A549 (cell line): Measurements from ENCODE around the gene CUZD1. TPM values are rescaled to one million over a fixed set of nuclear protein-coding genes. Genes with fewer than 3 reads are reported as not detected.

ENCODE experiments used
- ATAC-seq, 2 experiments: fragments of 200-7000 bp in 1 of 2; fragments of >200 bp in 1 of 2; cut with Nextera tagmentation in 1 of 2; cut with Tn5 transposase in 1 of 2; 3 replicates each; pipeline versions ENCODE4 v1.8.0 to v1.9.1; 2018 to 2020; ENCODE audit warnings: mild to moderate bottlenecking in 1 of 2, moderate library complexity in 1 of 2
- CTCF ChIA-PET: fragments of 300-600 bp; sonication (Branson Sonifier 250); formaldehyde crosslinking; extraction: SDS; loops from one replicate; lab custom pipeline; 2021; ENCODE audit warnings: antibody characterized with exemption, inconsistent platforms; lab: Yijun Ruan, JAX
- POLR2A ChIA-PET: fragments of 350-600 bp; formaldehyde crosslinking; extraction: SDS; loops from one replicate; lab custom pipeline; 2021; ENCODE audit warnings: antibody characterized with exemption, inconsistent platforms; lab: Yijun Ruan, JAX
- DNase-seq, 2 experiments: peaks; one replicate each; pipeline versions ENCODE4 v3.0.0 to v3.0.0-alpha.2; 2011 to 2016; ENCODE audit warnings: low read depth in 1 of 2, low spot score in 1 of 2
- FAIRE-seq: peaks from 2 replicates; lab custom pipeline; 2011; peaks lifted over from hg19 to GRCh38; lab: Jason Lieb, UNC
- H3K27ac ChIP-seq, 2 experiments: fragments of >200 bp; sonication (Bioruptor Twin); formaldehyde crosslinking; 3 replicates each; pipeline ENCODE4 v1.5.1; 2016 to 2017
- H3K4me1 ChIP-seq: fragments of >200 bp; sonication (Bioruptor Twin); formaldehyde crosslinking; 3 replicates; pipeline ENCODE4 v1.6.1; 2016
- H3K4me2 ChIP-seq: fragments of >200 bp; sonication (Bioruptor Twin); formaldehyde crosslinking; 3 replicates; pipeline ENCODE4 v1.6.1; 2016
- H3K4me3 ChIP-seq: fragments of >200 bp; sonication (Bioruptor Twin); formaldehyde crosslinking; 3 replicates; pipeline ENCODE4 v1.5.1; 2016
- H3K9me3 ChIP-seq: fragments of >200 bp; sonication (Bioruptor Twin); formaldehyde crosslinking; 3 replicates; pipeline ENCODE4 v1.6.1; 2016
- CHD2 ChIP-seq: fragments of 150-350 bp; IDR thresholded peaks from 2 replicates; pipeline ENCODE4 v1.6.1; 2014; ENCODE audit warnings: low read length; ENCODE audit not compliant: partially characterized antibody
- EHMT2 ChIP-seq: fragments of 200-600 bp; sonication (generic); IDR thresholded peaks from 2 replicates; pipeline ENCODE4 v1.6.1; 2016; ENCODE audit warnings: antibody characterized with exemption, low read depth, mild to moderate bottlenecking, moderate library complexity
- ESRRA ChIP-seq: fragments of 150-350 bp; IDR thresholded peaks from 2 replicates; pipeline ENCODE4 v1.6.1; 2014; ENCODE audit warnings: mild to moderate bottlenecking, low read length, borderline replicate concordance
- FOSL2 ChIP-seq, 2 experiments: fragments of 450-650 bp in 1 of 2; fragments of >200 bp in 1 of 2; sonication (Bioruptor Twin) in 1 of 2; formaldehyde crosslinking; IDR thresholded peaks; 2 replicates each; pipeline versions ENCODE4 v1.5.0 to v1.6.1; 2016 to 2020; ENCODE audit warnings: mild to moderate bottlenecking in 1 of 2, moderate library complexity in 1 of 2
- GATA3 ChIP-seq: IDR thresholded peaks from 2 replicates; pipeline ENCODE4 v1.6.1; 2012; ENCODE audit warnings: borderline replicate concordance
- HOXB13 ChIP-seq: fragments of 250-450 bp; sonication (Bioruptor Pico); IDR thresholded peaks from 2 replicates; pipeline ENCODE4 v1.5.0; 2020; ENCODE audit warnings: low read depth, mild to moderate bottlenecking, moderate library complexity
- JUN ChIP-seq, 2 experiments: fragments of >200 bp; sonication (Bioruptor Twin); formaldehyde crosslinking; IDR thresholded peaks; 2 replicates in 1 of 2; 3 replicates in 1 of 2; pipeline ENCODE4 v1.6.1; 2016 to 2017
- KDM5A ChIP-seq: fragments of 200-600 bp; sonication (generic); IDR thresholded peaks from 2 replicates; pipeline ENCODE4 v1.6.1; 2016; ENCODE audit warnings: antibody characterized with exemption, mild to moderate bottlenecking
- MYC ChIP-seq: IDR thresholded peaks from 2 replicates; pipeline ENCODE4 v1.6.1; 2012; ENCODE audit warnings: mild to moderate bottlenecking, inconsistent platforms, low read length, improper control_type of control experiment, borderline replicate concordance
- PHF8 ChIP-seq: fragments of 200-600 bp; sonication (generic); IDR thresholded peaks from 2 replicates; pipeline ENCODE4 v1.6.1; 2016; ENCODE audit warnings: low read depth, mild to moderate bottlenecking, antibody characterized with exemption, moderate library complexity, borderline replicate concordance
- POLR2A ChIP-seq: IDR thresholded peaks from 2 replicates; pipeline ENCODE4 v1.6.1; 2012; ENCODE audit warnings: mild to moderate bottlenecking, low read length
- RAD21 ChIP-seq, 2 experiments: fragments of >200 bp in 1 of 2; sonication (Bioruptor Twin) in 1 of 2; formaldehyde crosslinking in 1 of 2; IDR thresholded peaks in 1 of 2; conservative IDR thresholded peaks in 1 of 2; 2 replicates in 1 of 2; 3 replicates in 1 of 2; pipeline ENCODE4 v1.6.1; 2012 to 2018; ENCODE audit warnings: inconsistent platforms in 1 of 2
- RNF2 ChIP-seq: fragments of 200-600 bp; sonication (generic); IDR thresholded peaks from 2 replicates; pipeline ENCODE4 v1.6.1; 2016; ENCODE audit warnings: low read depth, mild to moderate bottlenecking, antibody characterized with exemption, moderate library complexity, borderline replicate concordance
- SREBF2 ChIP-seq: fragments of 450-650 bp; IDR thresholded peaks from 2 replicates; pipeline ENCODE4 v1.6.1; 2014; ENCODE audit warnings: mild to moderate bottlenecking, moderate library complexity
- TFCP2L1 ChIP-seq: fragments of 250-450 bp; sonication (Bioruptor Pico); IDR thresholded peaks from 2 replicates; pipeline ENCODE4 v1.5.0; 2021; ENCODE audit warnings: mild to moderate bottlenecking
- TP53 ChIP-seq: fragments of 250-450 bp; sonication (Bioruptor Pico); IDR thresholded peaks from 2 replicates; pipeline ENCODE4 v1.5.0; 2021; ENCODE audit warnings: mild to moderate bottlenecking, moderate library complexity
- ZNF302 ChIP-seq: fragments of 250-450 bp; sonication (Bioruptor Pico); IDR thresholded peaks from 2 replicates; pipeline ENCODE4 v1.9.0; 2021; ENCODE audit warnings: inconsistent platforms, mild to moderate bottlenecking, moderate library complexity
- ZSCAN20 ChIP-seq: fragments of 250-450 bp; sonication (Bioruptor Pico); IDR thresholded peaks from 2 replicates; pipeline ENCODE4 v1.8.0; 2022; ENCODE audit warnings: mild to moderate bottlenecking, moderate library complexity
- WGBS: methylation state at CpG from one replicate; pipeline ENCODE4 v1.1.6; 2017; ENCODE audit errors: missing lambda C conversion rate; 5-methylcytosine and 5-hydroxymethylcytosine counted together
- polyA plus RNA-seq, 4 experiments: library from polyadenylated mRNA; depleted of rRNA in 3 of 4; stranded (reverse); fragments of >200 nt; fragmentation: RNase III in 1 of 4; extraction: RNeasy Plus Mini Kit Qiagen cat#74134 plus additional on column Dnase treatment in 1 of 4; gene quantifications; 2 replicates in 3 of 4; 3 replicates in 1 of 4; pipeline ENCODE4 v1.2.3, GENCODE V29; 2011 to 2017
- TF ChIP-seq, protein P1 (sequence below): IDR thresholded peaks from 2 replicates; pipeline ENCODE4 v1.6.1; 2012
- TF ChIP-seq, protein P2 (sequence below): fragments of 200-600 bp; sonication (generic); IDR thresholded peaks from 2 replicates; pipeline ENCODE4 v1.6.1; 2016; ENCODE audit warnings: antibody characterized with exemption, mild to moderate bottlenecking, moderate library complexity
- TF ChIP-seq, protein P3 (sequence below): fragments of >200 bp; sonication (Bioruptor Twin); formaldehyde crosslinking; IDR thresholded peaks from 3 replicates; pipeline ENCODE4 v1.5.1; 2016
- TF ChIP-seq, protein P4 (sequence below): fragments of >200 bp; sonication (Bioruptor Twin); formaldehyde crosslinking; IDR thresholded peaks from 2 replicates; pipeline ENCODE4 v1.6.1; 2016
- TF ChIP-seq, protein P5 (sequence below): IDR thresholded peaks from 2 replicates; pipeline ENCODE4 v1.6.1; 2012; ENCODE audit warnings: low read depth, borderline replicate concordance

Gene CUZD1
- polyA plus RNA-seq, 2 of the 4 experiments (the other 2 are of a cell fraction), result 1.4 to 2.8 TPM

DNA sequence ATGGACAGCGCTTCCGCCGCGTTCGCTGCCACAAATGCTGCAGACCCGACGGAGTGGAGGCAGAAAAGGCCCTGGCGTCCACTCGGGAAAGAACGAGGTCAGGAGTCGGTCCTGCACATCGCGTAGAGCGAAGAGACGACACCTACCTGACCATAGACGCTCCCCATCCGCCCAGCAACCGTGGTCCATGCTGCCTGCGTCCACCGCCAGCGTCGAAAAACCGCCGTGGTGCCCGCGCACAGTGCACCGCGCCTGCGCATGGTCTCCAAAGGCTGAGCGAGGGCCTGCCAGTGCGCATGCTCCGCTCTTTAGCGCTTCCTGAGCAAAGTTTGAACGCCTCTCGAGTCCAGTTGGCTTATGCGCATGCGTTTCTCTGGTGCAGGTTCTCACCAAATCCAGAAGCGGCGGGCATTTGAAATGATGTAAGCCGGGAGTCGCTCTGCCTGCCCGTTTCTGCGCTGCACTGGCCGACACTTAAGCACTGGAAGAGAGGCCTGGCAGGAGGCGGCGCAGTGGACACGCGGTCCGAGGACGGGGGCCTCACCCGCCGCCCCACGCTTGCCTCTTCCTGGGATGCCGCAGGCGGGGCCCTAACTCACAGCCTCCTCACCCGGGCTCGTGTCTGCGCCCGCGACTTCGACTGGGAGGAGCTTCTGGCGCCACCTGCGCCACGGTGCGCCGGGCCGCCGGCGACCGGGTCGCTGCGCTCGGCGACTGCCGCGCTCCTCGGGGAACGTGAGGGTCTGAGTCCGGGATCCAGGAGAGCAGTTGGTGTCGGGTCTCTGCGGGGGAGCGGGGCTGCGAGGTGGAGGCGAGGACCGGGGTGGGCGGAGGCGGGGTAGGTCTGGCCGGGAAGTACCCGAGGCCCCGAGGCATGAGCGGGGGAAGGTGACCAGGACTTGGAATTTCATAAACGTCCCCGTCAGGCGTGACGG, 33.9 kb upstream of the CUZD1 start, which contains the start of gene FAM24B (continued):
- TF ChIP-seq, protein P1, sequence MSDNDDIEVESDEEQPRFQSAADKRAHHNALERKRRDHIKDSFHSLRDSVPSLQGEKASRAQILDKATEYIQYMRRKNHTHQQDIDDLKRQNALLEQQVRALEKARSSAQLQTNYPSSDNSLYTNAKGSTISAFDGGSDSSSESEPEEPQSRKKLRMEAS, result peak; percentile 92

DNA sequence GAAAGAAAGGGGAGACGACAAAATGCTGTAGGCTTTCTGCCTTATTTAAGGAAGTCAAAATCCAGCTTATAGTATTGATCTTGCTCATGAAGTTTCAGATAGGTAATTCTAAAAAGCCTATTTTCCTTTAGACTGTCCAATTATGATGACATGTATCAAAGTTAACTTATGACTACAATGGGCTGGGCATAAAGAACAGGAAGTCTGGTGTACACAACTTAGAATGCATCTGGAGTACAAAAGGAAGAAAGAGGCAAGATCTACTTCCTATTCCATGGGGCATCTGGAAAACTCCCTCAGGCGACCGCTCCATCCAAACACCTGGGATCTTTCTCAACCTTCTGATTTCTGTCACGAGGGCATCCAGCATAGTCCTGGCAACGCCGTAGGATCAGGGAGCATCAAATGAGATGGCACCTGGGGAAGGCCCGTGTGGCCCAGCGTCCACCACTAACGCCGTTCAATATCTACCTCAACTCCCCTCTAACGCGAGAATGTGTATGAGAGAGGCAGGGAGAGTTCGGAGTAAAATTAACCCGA, 33.2 kb upstream of the CUZD1 start:
- H3K4me1 ChIP-seq, result peaks cover 34% of the 10 kb centered on the region
- TF ChIP-seq, protein P2, sequence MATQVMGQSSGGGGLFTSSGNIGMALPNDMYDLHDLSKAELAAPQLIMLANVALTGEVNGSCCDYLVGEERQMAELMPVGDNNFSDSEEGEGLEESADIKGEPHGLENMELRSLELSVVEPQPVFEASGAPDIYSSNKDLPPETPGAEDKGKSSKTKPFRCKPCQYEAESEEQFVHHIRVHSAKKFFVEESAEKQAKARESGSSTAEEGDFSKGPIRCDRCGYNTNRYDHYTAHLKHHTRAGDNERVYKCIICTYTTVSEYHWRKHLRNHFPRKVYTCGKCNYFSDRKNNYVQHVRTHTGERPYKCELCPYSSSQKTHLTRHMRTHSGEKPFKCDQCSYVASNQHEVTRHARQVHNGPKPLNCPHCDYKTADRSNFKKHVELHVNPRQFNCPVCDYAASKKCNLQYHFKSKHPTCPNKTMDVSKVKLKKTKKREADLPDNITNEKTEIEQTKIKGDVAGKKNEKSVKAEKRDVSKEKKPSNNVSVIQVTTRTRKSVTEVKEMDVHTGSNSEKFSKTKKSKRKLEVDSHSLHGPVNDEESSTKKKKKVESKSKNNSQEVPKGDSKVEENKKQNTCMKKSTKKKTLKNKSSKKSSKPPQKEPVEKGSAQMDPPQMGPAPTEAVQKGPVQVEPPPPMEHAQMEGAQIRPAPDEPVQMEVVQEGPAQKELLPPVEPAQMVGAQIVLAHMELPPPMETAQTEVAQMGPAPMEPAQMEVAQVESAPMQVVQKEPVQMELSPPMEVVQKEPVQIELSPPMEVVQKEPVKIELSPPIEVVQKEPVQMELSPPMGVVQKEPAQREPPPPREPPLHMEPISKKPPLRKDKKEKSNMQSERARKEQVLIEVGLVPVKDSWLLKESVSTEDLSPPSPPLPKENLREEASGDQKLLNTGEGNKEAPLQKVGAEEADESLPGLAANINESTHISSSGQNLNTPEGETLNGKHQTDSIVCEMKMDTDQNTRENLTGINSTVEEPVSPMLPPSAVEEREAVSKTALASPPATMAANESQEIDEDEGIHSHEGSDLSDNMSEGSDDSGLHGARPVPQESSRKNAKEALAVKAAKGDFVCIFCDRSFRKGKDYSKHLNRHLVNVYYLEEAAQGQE, result peak; percentile 51
- TF ChIP-seq RAD21 (conservative IDR thresholded peaks at IDR 0.05 in 1 of 2, IDR thresholded peaks at IDR 0.05 in 1 of 2), result no peak
- TF ChIP-seq, protein P3, sequence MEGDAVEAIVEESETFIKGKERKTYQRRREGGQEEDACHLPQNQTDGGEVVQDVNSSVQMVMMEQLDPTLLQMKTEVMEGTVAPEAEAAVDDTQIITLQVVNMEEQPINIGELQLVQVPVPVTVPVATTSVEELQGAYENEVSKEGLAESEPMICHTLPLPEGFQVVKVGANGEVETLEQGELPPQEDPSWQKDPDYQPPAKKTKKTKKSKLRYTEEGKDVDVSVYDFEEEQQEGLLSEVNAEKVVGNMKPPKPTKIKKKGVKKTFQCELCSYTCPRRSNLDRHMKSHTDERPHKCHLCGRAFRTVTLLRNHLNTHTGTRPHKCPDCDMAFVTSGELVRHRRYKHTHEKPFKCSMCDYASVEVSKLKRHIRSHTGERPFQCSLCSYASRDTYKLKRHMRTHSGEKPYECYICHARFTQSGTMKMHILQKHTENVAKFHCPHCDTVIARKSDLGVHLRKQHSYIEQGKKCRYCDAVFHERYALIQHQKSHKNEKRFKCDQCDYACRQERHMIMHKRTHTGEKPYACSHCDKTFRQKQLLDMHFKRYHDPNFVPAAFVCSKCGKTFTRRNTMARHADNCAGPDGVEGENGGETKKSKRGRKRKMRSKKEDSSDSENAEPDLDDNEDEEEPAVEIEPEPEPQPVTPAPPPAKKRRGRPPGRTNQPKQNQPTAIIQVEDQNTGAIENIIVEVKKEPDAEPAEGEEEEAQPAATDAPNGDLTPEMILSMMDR, result no peak
- peak; percentile 60; the same call in 1 of the 2 replicates for TF ChIP-seq PHF8
- TF ChIP-seq TP53 (CRISPR knock-in tag), result peak; percentile 71; the same call in 1 of the 2 replicates
- TF ChIP-seq CHD2, result peak; percentile 69
- TF ChIP-seq, all 56 proteins: peak for 4
- DNase-seq (peak in 1 of 2 experiments; percentile 28), ATAC-seq (peak; percentile 58 to 69), FAIRE-seq (no peak)
- 3% methylated on average over 14 of the region's 14 CpGs for WGBS
- H3K27ac ChIP-seq, result peak overlapping the region; percentile 83 to 93
- H3K4me3 ChIP-seq, result peak overlapping the region; percentile 69
- peak overlapping the region; percentile 93 for H3K4me2 ChIP-seq
- H3K9me3 ChIP-seq, result no peaks in the 10 kb centered on the region
- ChIA-PET POLR2A (no interaction called here), CTCF (no interaction called here)

DNA sequence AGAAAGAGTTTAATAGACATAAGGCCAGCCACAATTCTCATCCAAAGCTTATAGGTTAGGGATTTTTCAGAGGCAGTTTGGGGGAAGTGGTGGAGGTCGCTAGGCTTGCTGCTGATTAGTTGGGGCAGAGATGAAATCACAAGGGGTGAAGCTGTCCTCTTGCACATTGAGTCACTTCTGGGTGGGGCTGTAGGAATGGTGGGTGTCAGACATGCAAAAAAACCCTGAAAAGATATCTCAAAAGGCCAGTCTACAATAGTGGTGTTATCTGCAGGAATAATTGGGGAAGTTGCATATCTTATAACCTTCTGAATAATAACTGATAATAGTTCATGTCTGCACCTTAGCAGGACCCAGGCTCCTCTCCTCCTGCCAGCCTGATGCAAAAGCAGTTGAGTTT, 31.6 kb upstream of the CUZD1 start:
- no peak for ATAC-seq
- no peaks in the 10 kb centered on the region for H3K9me3 ChIP-seq
- TF ChIP-seq MYC, result no peak
- TF ChIP-seq JUN (IDR thresholded peaks at IDR 0.05), result no peak
- TF ChIP-seq GATA3, result no peak
- no peak for TF ChIP-seq TFCP2L1 (CRISPR knock-in tag)
- TF ChIP-seq ZSCAN20 (CRISPR knock-in tag), result no peak
- no peak for TF ChIP-seq FOSL2 (IDR thresholded peaks at IDR 0.05)
- TF ChIP-seq FOSL2 (CRISPR knock-in tag; IDR thresholded peaks at IDR 0.05), result no peak
- no peak for TF ChIP-seq ZNF302 (CRISPR knock-in tag)
- no peak for TF ChIP-seq SREBF2
- TF ChIP-seq ESRRA, result no peak
- TF ChIP-seq HOXB13 (CRISPR knock-in tag), result no peak
- TF ChIP-seq, protein P4, sequence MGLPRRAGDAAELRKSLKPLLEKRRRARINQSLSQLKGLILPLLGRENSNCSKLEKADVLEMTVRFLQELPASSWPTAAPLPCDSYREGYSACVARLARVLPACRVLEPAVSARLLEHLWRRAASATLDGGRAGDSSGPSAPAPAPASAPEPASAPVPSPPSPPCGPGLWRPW, result no peak
- TF ChIP-seq POLR2A, result no peak
- no peak for TF ChIP-seq KDM5A
- TF ChIP-seq RNF2, result no peak
- TF ChIP-seq, protein P5, sequence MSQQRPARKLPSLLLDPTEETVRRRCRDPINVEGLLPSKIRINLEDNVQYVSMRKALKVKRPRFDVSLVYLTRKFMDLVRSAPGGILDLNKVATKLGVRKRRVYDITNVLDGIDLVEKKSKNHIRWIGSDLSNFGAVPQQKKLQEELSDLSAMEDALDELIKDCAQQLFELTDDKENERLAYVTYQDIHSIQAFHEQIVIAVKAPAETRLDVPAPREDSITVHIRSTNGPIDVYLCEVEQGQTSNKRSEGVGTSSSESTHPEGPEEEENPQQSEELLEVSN, result no peak
- TF ChIP-seq EHMT2, result no peak
- H3K4me1 ChIP-seq, result peaks cover 34% of the 10 kb centered on the region
- peak overlapping the region; percentile 93 for H3K4me2 ChIP-seq
- ChIA-PET POLR2A (no interaction called here), CTCF (no interaction called here)
- WGBS, result 70% methylated on average over 1 of the region's 1 CpG
- H3K4me3 ChIP-seq, result no peak overlapping the region
- H3K27ac ChIP-seq, result no peak overlapping the region
- DNase-seq, result no peak
- no peak for FAIRE-seq
